H9 (cell line): ENCODE data around the gene GNAT3. TPM values are rescaled to one million over a fixed set of nuclear protein-coding genes. Genes with fewer than 3 reads are reported as not detected.

Experiments used
- DNase-seq: peaks from one replicate; pipeline ENCODE4 v3.0.0-alpha.2; 2017
- H2AFZ ChIP-seq: one replicate; pipeline ENCODE4 v1.6.1; 2013; ENCODE audit warnings: mild to moderate bottlenecking, low read length, control low read depth, moderate library complexity
- H2AK5ac ChIP-seq: 2 replicates; pipeline ENCODE4 v1.6.1; 2013; ENCODE audit warnings: low read length, control low read depth, mixed read lengths; ENCODE audit not compliant: insufficient read length
- H2BK120ac ChIP-seq: one replicate; pipeline ENCODE4 v1.6.1; 2013; ENCODE audit warnings: low read depth, mild to moderate bottlenecking, low read length, control low read depth, inconsistent platforms; ENCODE audit not compliant: poor library complexity, severe bottlenecking
- H2BK12ac ChIP-seq: 2 replicates; pipeline ENCODE4 v1.6.1; 2013; ENCODE audit warnings: low read length, control low read depth, mixed read lengths, low read depth; ENCODE audit not compliant: insufficient read length
- H2BK15ac ChIP-seq: 2 replicates; pipeline ENCODE4 v1.6.1; 2013; ENCODE audit warnings: low read depth, low read length, control low read depth
- H2BK20ac ChIP-seq: one replicate; pipeline ENCODE4 v1.6.1; 2013; ENCODE audit warnings: low read depth, mild to moderate bottlenecking, low read length, control low read depth, inconsistent platforms; ENCODE audit not compliant: poor library complexity, severe bottlenecking
- H2BK5ac ChIP-seq: 2 replicates; pipeline ENCODE4 v1.6.1; 2013; ENCODE audit warnings: low read length, control low read depth, mixed read lengths; ENCODE audit not compliant: insufficient read length
- H3K14ac ChIP-seq: 2 replicates; pipeline ENCODE4 v1.6.1; 2013; ENCODE audit warnings: low read length, control low read depth; ENCODE audit not compliant: insufficient read depth
- H3K18ac ChIP-seq: 2 replicates; pipeline ENCODE4 v1.6.1; 2013; ENCODE audit warnings: low read depth, mild to moderate bottlenecking, mixed read lengths, low read length, control low read depth; ENCODE audit not compliant: insufficient read length
- H3K23ac ChIP-seq: 2 replicates; pipeline ENCODE4 v1.6.1; 2013; ENCODE audit warnings: low read length, control low read depth, mixed read lengths, low read depth; ENCODE audit not compliant: insufficient read length
- H3K23me2 ChIP-seq: 2 replicates; pipeline ENCODE4 v1.6.1; 2013; ENCODE audit warnings: low read depth, mild to moderate bottlenecking, mixed read lengths, low read length, control low read depth; ENCODE audit not compliant: insufficient read length, poor library complexity, severe bottlenecking
- H3K27ac ChIP-seq: 2 replicates; pipeline ENCODE4 v1.5.1; 2013; ENCODE audit warnings: low read length, control low read depth, mixed read lengths, low read depth; ENCODE audit not compliant: insufficient read length
- H3K27me3 ChIP-seq: 2 replicates; pipeline ENCODE4 v1.6.1; 2013; ENCODE audit warnings: low read length, control low read depth, inconsistent platforms; ENCODE audit not compliant: insufficient read depth
- H3K4ac ChIP-seq: 2 replicates; pipeline ENCODE4 v1.6.1; 2013; ENCODE audit warnings: low read depth, mild to moderate bottlenecking, control low read depth, inconsistent platforms, low read length, moderate library complexity
- H3K4me1 ChIP-seq: 2 replicates; pipeline ENCODE4 v1.6.1; 2013; ENCODE audit warnings: low read length, control low read depth, inconsistent platforms; ENCODE audit not compliant: insufficient read depth
- H3K4me2 ChIP-seq: 2 replicates; pipeline ENCODE4 v1.6.1; 2013; ENCODE audit warnings: low read length, control low read depth, mixed read lengths; ENCODE audit not compliant: insufficient read length, insufficient read depth
- H3K56ac ChIP-seq: 2 replicates; pipeline ENCODE4 v1.6.1; 2013; ENCODE audit warnings: low read depth, mild to moderate bottlenecking, mixed read lengths, low read length, control low read depth; ENCODE audit not compliant: insufficient read length
- H3K79me1 ChIP-seq: 2 replicates; pipeline ENCODE4 v1.6.1; 2013; ENCODE audit warnings: low read depth, mild to moderate bottlenecking, moderate library complexity, low read length, control low read depth, inconsistent platforms; ENCODE audit not compliant: insufficient read depth, poor library complexity, severe bottlenecking
- H3K79me2 ChIP-seq: 2 replicates; pipeline ENCODE4 v1.6.1; 2013; ENCODE audit warnings: low read length, control low read depth, inconsistent platforms; ENCODE audit not compliant: insufficient read depth
- H3K9ac ChIP-seq: 2 replicates; pipeline ENCODE4 v1.6.1; 2013; ENCODE audit warnings: low read length, control low read depth, mixed read lengths; ENCODE audit not compliant: insufficient read length; ENCODE audit errors: extremely low read depth
- H3K9me3 ChIP-seq: one replicate; pipeline ENCODE4 v1.6.1; 2013; ENCODE audit warnings: low read depth, low read length, inconsistent platforms; ENCODE audit not compliant: control insufficient read depth
- H3T11ph ChIP-seq: one replicate; pipeline ENCODE4 v1.6.1; 2013; ENCODE audit warnings: mild to moderate bottlenecking, low read length, control low read depth, inconsistent platforms
- H4K20me1 ChIP-seq: one replicate; pipeline ENCODE4 v1.6.1; 2013; ENCODE audit not compliant: control insufficient read depth, insufficient read length, insufficient read depth
- H4K5ac ChIP-seq: 2 replicates; pipeline ENCODE4 v1.6.1; 2013; ENCODE audit warnings: low read depth, mild to moderate bottlenecking, mixed read lengths, low read length, control low read depth; ENCODE audit not compliant: insufficient read length
- H4K8ac ChIP-seq: replicated peaks from 2 replicates; pipeline ENCODE4 v1.6.1; 2013; ENCODE audit warnings: low read length, control low read depth, mixed read lengths, low read depth; ENCODE audit not compliant: insufficient read length
- H4K91ac ChIP-seq: 2 replicates; pipeline ENCODE4 v1.6.1; 2013; ENCODE audit warnings: low read depth, mild to moderate bottlenecking, moderate library complexity, mixed read lengths, low read length, control low read depth; ENCODE audit not compliant: insufficient read length
- H3K27ac Mint-ChIP-seq, 3 experiments: 2 replicates in 2 of 3; 3 replicates in 1 of 3; pipeline ENCODE4 v1.8.0; 2020 to 2021; ENCODE audit warnings: mixed read lengths in 3 of 3, mild to moderate bottlenecking in 1 of 3, moderate library complexity in 1 of 3
- H3K27me3 Mint-ChIP-seq: 2 replicates; pipeline ENCODE4 v1.8.0; 2021; ENCODE audit warnings: low read depth, mild to moderate bottlenecking, moderate library complexity, mixed read lengths
- H3K36me3 Mint-ChIP-seq, 3 experiments: 2 replicates in 2 of 3; 3 replicates in 1 of 3; pipeline ENCODE4 v1.8.0; 2020 to 2021; ENCODE audit warnings: low read depth in 3 of 3, mixed read lengths in 3 of 3; ENCODE audit not compliant: insufficient read depth in 1 of 3
- H3K4me1 Mint-ChIP-seq, 2 experiments: 2 replicates each; pipeline ENCODE4 v1.8.0; 2020; ENCODE audit warnings: mixed read lengths in 2 of 2
- H3K4me3 Mint-ChIP-seq, 2 experiments: 2 replicates in 1 of 2; 3 replicates in 1 of 2; pipeline ENCODE4 v1.8.0; 2020 to 2021; ENCODE audit warnings: mild to moderate bottlenecking in 2 of 2, mixed read lengths in 2 of 2, moderate library complexity in 1 of 2
- H3K9me3 Mint-ChIP-seq, 2 experiments: 2 replicates in 1 of 2; 3 replicates in 1 of 2; pipeline ENCODE4 v1.8.0; 2020; ENCODE audit warnings: mild to moderate bottlenecking in 2 of 2, mixed read lengths in 2 of 2, moderate library complexity in 1 of 2
- WGBS: extraction: QIAGEN DNeasy Blood & Tissue Kit; methylation state at CpG from one replicate; pipeline ENCODE4 v1.1.7; 2013; ENCODE audit warnings: missing lambda C conversion rate, low lambda C conversion rate, mixed read lengths; ENCODE audit not compliant: insufficient read length; ENCODE audit errors: extremely low coverage; 5-methylcytosine and 5-hydroxymethylcytosine counted together
- total RNA-seq: library from RNA; stranded (reverse); gene quantifications from 2 replicates; pipeline ENCODE4 v1.2.1, GENCODE V29; 2021
- TF ChIP-seq, protein P1 (sequence below): fragments of 200-600 bp; sonication (generic); conservative IDR thresholded peaks from 3 replicates; pipeline ENCODE4 v1.8.0; 2021; ENCODE audit warnings: antibody characterized with exemption, mild to moderate bottlenecking

The GNAT3 gene
- total RNA-seq, 1 experiment from 2014 or later, result not detected

DNA sequence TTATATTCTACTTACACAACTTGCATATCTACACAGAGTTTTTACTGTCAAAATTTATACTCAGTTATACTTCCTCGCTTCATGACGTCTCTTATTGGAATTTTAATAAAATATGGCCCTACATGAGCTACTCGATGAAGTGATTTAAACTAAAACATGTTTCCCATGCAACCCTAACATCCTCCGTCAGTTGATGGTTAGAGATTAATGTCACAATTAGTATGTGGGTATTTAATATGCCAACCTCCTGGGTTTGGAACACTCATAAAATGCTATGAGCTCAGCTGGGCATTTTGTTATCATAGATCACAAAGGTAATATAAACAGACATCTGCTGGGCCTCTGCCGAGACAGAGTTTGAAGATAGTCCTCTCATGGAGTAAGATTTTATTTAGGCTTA, 66.5 kb downstream of the GNAT3 start:
- Histone ChIP-seq H3K4me1 (no peaks in the 10 kb centered on the region), H3K4ac (no peak overlapping the region), H3K27ac (no peak overlapping the region), H2AK5ac (no peak overlapping the region), H3K14ac (no peak overlapping the region), H3K79me2 (no peaks in the 10 kb centered on the region), H4K5ac (no peak overlapping the region), H3K79me1 (no peaks in the 10 kb centered on the region), H2BK12ac (no peak overlapping the region), H4K8ac (no peak overlapping the region), H3T11ph (no peak overlapping the region), H4K20me1 (no peaks in the 10 kb centered on the region), H3K23ac (no peak overlapping the region), H2BK20ac (no peak overlapping the region), H3K27me3 (no peaks in the 10 kb centered on the region), H2AFZ (no peak overlapping the region), H3K4me2 (no peak overlapping the region), H2BK120ac (no peak overlapping the region), H3K9ac (no peak overlapping the region), H4K91ac (no peak overlapping the region), H3K18ac (no peak overlapping the region), H3K56ac (no peak overlapping the region), H3K23me2 (no peaks in the 10 kb centered on the region), H2BK5ac (no peak overlapping the region), H3K9me3 (no peaks in the 10 kb centered on the region), H2BK15ac (no peak overlapping the region)
- no peak overlapping the region for H3K27ac Mint-ChIP-seq
- H3K4me1 Mint-ChIP-seq, result peaks cover 0 to 4% of the 10 kb centered on the region in 2 experiments; a peak in 2 of 4 replicates
- H3K9me3 Mint-ChIP-seq, result no peaks in the 10 kb centered on the region
- no peaks in the 10 kb centered on the region for H3K36me3 Mint-ChIP-seq
- no CpG with 5 or more reads among the region's 5 CpGs for WGBS
- no peak overlapping the region for H3K4me3 Mint-ChIP-seq
- H3K27me3 Mint-ChIP-seq, result no peaks in the 10 kb centered on the region
- TF ChIP-seq, protein P1, sequence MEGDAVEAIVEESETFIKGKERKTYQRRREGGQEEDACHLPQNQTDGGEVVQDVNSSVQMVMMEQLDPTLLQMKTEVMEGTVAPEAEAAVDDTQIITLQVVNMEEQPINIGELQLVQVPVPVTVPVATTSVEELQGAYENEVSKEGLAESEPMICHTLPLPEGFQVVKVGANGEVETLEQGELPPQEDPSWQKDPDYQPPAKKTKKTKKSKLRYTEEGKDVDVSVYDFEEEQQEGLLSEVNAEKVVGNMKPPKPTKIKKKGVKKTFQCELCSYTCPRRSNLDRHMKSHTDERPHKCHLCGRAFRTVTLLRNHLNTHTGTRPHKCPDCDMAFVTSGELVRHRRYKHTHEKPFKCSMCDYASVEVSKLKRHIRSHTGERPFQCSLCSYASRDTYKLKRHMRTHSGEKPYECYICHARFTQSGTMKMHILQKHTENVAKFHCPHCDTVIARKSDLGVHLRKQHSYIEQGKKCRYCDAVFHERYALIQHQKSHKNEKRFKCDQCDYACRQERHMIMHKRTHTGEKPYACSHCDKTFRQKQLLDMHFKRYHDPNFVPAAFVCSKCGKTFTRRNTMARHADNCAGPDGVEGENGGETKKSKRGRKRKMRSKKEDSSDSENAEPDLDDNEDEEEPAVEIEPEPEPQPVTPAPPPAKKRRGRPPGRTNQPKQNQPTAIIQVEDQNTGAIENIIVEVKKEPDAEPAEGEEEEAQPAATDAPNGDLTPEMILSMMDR, result no peak
- no peak for DNase-seq
